Cardiac fibroblast (primary cell): ENCODE results near the gene STOX2.

Experiments
- DNase-seq, 2 donors: peaks; one replicate each; pipeline versions ENCODE4 v3.0.0 to v3.0.0-alpha.2; 2010; ENCODE audit warnings: low read depth in 2 of 2
- H3K4me3 ChIP-seq, 2 donors: replicated peaks in 1 of 2; 1 replicate in 1 of 2; 2 replicates in 1 of 2; pipeline ENCODE4 v1.5.1; 2011; ENCODE audit warnings: low read depth in 2 of 2, low read length in 2 of 2, mild to moderate bottlenecking in 2 of 2, moderate library complexity in 1 of 2
- CTCF ChIP-seq: IDR thresholded peaks from one replicate; pipeline ENCODE4 v1.5.1; 2011; ENCODE audit warnings: low read depth, mild to moderate bottlenecking, low read length, inconsistent platforms

STOX2 gene

GRCh38 chr4:183873409-183874185 is 31.5 kb upstream of the STOX2 start:
- H3K4me3 ChIP-seq, result no peak overlapping the region
- no peak for TF ChIP-seq CTCF
- DNase-seq, result no peak

GRCh38 chr4:183875251-183875825 is 29.8 kb upstream of the STOX2 start:
- TF ChIP-seq CTCF, result no peak
- no peak for DNase-seq
- no peak overlapping the region for H3K4me3 ChIP-seq

GRCh38 chr4:183876268-183876934 is 28.7 kb upstream of the STOX2 start:
- TF ChIP-seq CTCF, result no peak
- DNase-seq, result peak; percentile 58 to 92
- peak overlapping the region; percentile 35 to 36 for H3K4me3 ChIP-seq

GRCh38 chr4:183878251-183878970 is 26.7 kb upstream of the STOX2 start:
- TF ChIP-seq CTCF, result no peak

GRCh38 chr4:183885205-183885720 is 19.8 kb upstream of the STOX2 start:
- TF ChIP-seq CTCF, result no peak
- H3K4me3 ChIP-seq, result no peak overlapping the region
- DNase-seq, result no peak

More at GRCh38 chr4:183878251-183878970, 26.7 kb upstream of the STOX2 start:
- no peak overlapping the region for H3K4me3 ChIP-seq
- no peak for DNase-seq

- no peak for TF ChIP-seq CTCF
- H3K4me3 ChIP-seq, result no peak overlapping the region
- DNase-seq, result no peak
These were observed 17.8 kb upstream of the STOX2 start for GRCh38 chr4:183887351-183887750.
